Small intestine (tissue), 7 donors: ENCODE results near the gene SPINK4. TPM values are rescaled to one million over a fixed set of nuclear protein-coding genes. Genes with fewer than 3 reads are reported as not detected.

Experiments
- DNase-seq, 2 donors: peaks; one replicate each; pipeline versions ENCODE4 v3.0.0 to v3.0.0-alpha.2; 2013
- FAIRE-seq: peaks from 2 replicates; lab custom pipeline; 2012; peaks lifted over from hg19 to GRCh38; lab: Jason Lieb, UNC
- H3K27ac ChIP-seq, 3 donors: one replicate each; pipeline ENCODE4 v1.5.1; 2013; ENCODE audit warnings: low read length in 2 of 3, mild to moderate bottlenecking in 2 of 3, control low read depth in 1 of 3, inconsistent platforms in 1 of 3, low read depth in 1 of 3, moderate library complexity in 1 of 3
- H3K27me3 ChIP-seq, 3 donors: one replicate each; pipeline ENCODE4 v1.6.1; 2013; ENCODE audit warnings: low read length in 3 of 3, inconsistent platforms in 1 of 3; ENCODE audit not compliant: control insufficient read depth in 3 of 3, insufficient read depth in 3 of 3
- H3K36me3 ChIP-seq, 3 donors: one replicate each; pipeline ENCODE4 v1.6.1; 2013; ENCODE audit warnings: low read length in 3 of 3, inconsistent platforms in 1 of 3, low read depth in 1 of 3, mild to moderate bottlenecking in 1 of 3, moderate library complexity in 1 of 3; ENCODE audit not compliant: control insufficient read depth in 3 of 3, insufficient read depth in 2 of 3
- H3K4me1 ChIP-seq, 3 donors: one replicate each; pipeline ENCODE4 v1.6.1; 2013; ENCODE audit warnings: low read length in 2 of 3, inconsistent platforms in 1 of 3, low read depth in 1 of 3, mild to moderate bottlenecking in 1 of 3, moderate library complexity in 1 of 3; ENCODE audit not compliant: control insufficient read depth in 3 of 3, insufficient read depth in 2 of 3
- H3K4me3 ChIP-seq, 3 donors: one replicate each; pipeline ENCODE4 v1.5.1; 2013; ENCODE audit warnings: low read length in 3 of 3, control low read depth in 1 of 3, inconsistent platforms in 1 of 3, low read depth in 1 of 3, mild to moderate bottlenecking in 1 of 3, moderate library complexity in 1 of 3
- H3K9me3 ChIP-seq, 2 donors: one replicate each; pipeline ENCODE4 v1.6.1; 2013; ENCODE audit warnings: low read depth in 1 of 2, low read length in 1 of 2; ENCODE audit not compliant: control insufficient read depth in 2 of 2, insufficient read depth in 1 of 2
- WGBS, 3 donors: extraction: QIAGEN DNeasy Blood & Tissue Kit; methylation state at CpG; one replicate each; pipeline ENCODE4 v1.1.7; 2013; 5-methylcytosine and 5-hydroxymethylcytosine counted together
- polyA plus RNA-seq, 4 donors: library from polyadenylated mRNA; stranded (reverse) in 3 of 4; unstranded in 1 of 4; fragments of 200-250 nt in 3 of 4; fragments of 120-200 nt in 1 of 4; gene quantifications; one replicate each; pipeline versions ENCODE4 v1.2.1 to v1.2.3, GENCODE V29; 2013
- donor health status: healthy with polysubstance abuse.
- donor health status: control.
- donor health status: control.
- donor health status: Bipolar disorder and iron deficiency.
- donor health status: healthy.

Gene SPINK4
- polyA plus RNA-seq, 4 donors: 361 to 2,061 (median 934) TPM

DNA sequence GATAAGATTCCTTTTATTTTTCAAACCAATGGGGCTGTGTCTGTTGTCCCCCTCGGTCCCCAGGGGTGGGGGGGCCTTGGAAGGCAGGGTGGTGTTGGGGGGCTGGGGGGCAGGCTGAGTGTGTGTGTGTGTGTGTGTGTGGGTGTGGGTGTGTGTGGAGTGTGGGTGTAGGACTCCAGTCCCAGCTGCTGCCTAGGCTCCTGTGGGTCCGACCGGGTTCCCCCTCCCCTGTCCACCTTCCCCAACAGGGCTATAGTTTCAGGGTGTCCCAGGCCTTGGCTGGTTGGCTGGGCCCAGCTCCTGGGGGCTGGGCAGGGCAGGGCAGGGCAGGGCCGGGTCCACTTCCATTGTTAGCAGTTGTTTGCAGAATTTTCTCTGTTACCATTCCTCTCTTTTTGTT lies 48.3 kb downstream of the SPINK4 start:
- Histone ChIP-seq H3K4me1 (peaks cover 10 to 27% (median 18%) of the 10 kb centered on the region in 3 donors), H3K27ac (no peak overlapping the region), H3K27me3 (no peaks in the 10 kb centered on the region), H3K9me3 (no peaks in the 10 kb centered on the region), H3K36me3 (peaks cover 2 to 5% (median 2%) of the 10 kb centered on the region in 3 donors), H3K4me3 (no peak overlapping the region)
- 60 to 84% (median 69%) methylated on average over 3 to 4 of the region's 4 CpGs for WGBS, 3 donors
- no peak for FAIRE-seq
- DNase-seq: no peak

DNA sequence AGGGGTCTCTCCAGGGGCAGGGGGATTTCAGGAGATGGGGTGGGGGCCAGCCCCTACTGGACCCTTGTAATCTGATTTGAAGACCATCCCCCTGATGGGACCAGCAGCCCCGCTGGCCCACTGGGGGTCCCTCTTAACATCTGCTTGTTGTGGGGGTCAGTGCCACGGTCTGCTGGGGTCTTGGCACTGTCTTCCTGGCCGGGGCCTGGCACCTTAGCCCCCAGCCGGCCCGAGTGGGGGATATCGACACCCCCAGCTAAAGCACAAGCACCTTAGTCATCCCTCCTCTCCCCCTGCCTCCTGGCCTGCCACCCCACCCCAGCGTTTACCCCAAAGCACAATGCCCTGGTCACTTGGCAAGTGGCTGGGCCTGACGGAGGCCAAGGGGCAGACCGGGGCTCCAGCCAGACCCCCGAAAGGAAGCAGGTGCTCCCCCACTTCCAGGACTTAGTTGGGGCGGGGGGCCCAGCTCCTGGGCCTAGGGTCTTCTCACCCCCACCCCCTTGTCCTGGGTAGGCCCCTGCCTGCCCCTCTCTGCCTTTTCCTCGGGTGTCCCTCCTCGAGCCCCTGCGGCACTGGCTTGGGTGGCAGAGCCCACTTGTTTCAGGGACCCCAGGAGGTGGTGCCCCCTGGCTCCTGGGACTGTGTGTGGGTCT lies 49.0 kb downstream of the SPINK4 start:
- Histone ChIP-seq H3K9me3 (no peaks in the 10 kb centered on the region), H3K36me3 (peaks cover 0 to 5% (median 2%) of the 10 kb centered on the region in 3 donors), H3K4me1 (peaks cover 10 to 34% (median 18%) of the 10 kb centered on the region in 3 donors), H3K4me3 (peak overlapping the region in 1 of 3 donors; percentile 49), H3K27me3 (no peaks in the 10 kb centered on the region), H3K27ac (peak overlapping the region; percentile 21 to 54 (median 42))
- DNase-seq: no peak
- 71 to 78% (median 77%) methylated on average over 9 to 14 of the region's 14 CpGs for WGBS, 3 donors
- no peak for FAIRE-seq

DNA sequence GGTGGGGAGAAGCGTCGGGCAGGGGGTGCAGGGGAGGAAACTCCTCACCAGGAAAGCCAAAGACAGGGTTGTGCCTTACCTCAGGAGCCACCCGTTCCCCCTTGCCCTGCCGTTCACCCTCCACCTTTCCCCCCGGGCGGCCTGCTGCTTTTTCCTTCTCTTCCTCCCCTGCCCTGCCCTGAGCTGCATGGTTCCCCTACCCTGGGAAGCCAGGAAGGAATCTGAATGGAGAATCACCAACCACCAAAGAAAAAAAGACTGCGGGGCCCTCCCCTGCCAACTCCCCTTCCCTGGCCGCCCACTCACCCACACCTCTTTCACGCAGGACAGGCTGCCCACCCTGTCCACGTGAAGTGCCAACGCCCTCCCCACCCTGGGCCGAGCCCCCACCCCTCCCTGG lies 49.5 kb downstream of the SPINK4 start:
- WGBS, 3 donors: 4 to 13% (median 7%) methylated on average over 10 to 12 of the region's 12 CpGs
- peaks cover 0 to 6% (median 2%) of the 10 kb centered on the region in 3 donors for H3K36me3 ChIP-seq
- no peaks in the 10 kb centered on the region for H3K27me3 ChIP-seq
- H3K9me3 ChIP-seq: no peaks in the 10 kb centered on the region
- DNase-seq (peak in 1 of 2 donors; percentile 42), FAIRE-seq (no peak)
- peaks cover 10 to 39% (median 18%) of the 10 kb centered on the region in 3 donors for H3K4me1 ChIP-seq
- H3K4me3 ChIP-seq: peak overlapping the region in 2 of 3 donors; percentile 49 to 96
- peak overlapping the region; percentile 42 to 99 (median 96) for H3K27ac ChIP-seq

DNA sequence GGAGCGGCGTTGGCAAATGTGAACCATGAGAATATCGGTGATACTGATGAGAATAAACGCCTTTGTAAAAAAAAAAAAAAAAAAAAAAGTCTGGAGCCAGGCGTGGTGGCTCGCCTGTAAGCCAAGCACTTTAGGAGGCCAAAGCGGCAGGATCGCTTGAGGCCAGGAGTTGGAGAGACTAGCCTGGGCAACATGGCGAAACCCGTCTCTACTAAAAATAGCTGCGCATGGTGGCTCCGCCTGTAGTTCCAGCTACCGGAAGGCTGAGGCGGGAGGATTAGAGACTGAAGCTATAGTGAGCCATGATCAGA lies 49.9 kb downstream of the SPINK4 start:
- Histone ChIP-seq H3K4me3 (peak overlapping the region; percentile 39 to 96 (median 49)), H3K36me3 (peaks cover 1 to 10% (median 2%) of the 10 kb centered on the region in 3 donors), H3K9me3 (no peaks in the 10 kb centered on the region), H3K27ac (peak overlapping the region; percentile 78 to 99 (median 96)), H3K27me3 (no peaks in the 10 kb centered on the region), H3K4me1 (peaks cover 10 to 43% (median 18%) of the 10 kb centered on the region in 3 donors)
- DNase-seq (no peak), FAIRE-seq (no peak)
- 0 to 1% (median 0%) methylated on average over 13 to 14 of the region's 14 CpGs for WGBS, 3 donors

DNA sequence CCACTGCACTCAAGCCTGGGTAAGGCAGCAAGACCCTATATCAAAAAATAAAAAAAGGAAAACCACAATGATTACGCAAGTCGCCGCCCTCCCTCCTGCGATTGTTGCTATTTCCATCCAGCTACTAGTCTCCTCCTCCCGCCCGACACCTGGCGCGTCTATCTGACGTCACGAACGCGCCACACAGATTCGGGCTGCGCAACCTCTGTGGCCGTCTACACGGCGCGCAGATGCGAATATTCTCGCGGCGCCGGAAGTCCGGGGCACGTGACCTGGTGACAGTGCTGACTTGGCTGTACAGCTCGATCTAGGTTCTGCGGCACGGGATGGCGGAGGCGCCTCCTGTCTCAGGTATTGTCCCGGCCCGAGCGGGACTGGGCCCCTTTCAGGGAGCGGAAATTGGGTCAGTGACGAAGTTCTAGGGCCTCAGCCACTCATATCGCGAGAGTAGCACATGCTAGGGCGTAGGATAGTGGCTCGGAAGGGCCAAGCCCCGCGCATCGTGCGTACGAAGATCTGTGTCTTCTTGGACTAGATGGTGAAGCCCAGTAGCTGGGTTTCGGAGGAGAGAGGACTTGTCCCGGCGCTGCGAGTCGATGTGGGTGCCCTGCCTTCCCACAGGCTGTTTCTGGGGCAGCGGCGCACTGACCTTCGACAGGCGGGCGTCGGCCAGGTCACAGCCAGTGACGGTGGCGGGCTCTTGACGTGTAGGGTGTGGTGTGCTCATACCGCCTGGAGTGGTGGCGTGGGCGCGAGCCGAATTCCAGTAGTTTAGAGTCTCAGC lies 50.5 kb downstream of the SPINK4 start, which contains the start of gene NFX1:
Gene NFX1, plus strand, starts transcription at position 270 of the 784 bp plus-strand sequence. Its CDS starts 57 bp downstream, at position 327.
- Histone ChIP-seq H3K27ac (peak within 1 kb of the TSS; percentile 96 to 99 (median 99)), H3K36me3 (peaks cover 4 to 12% (median 5%) of the 10 kb centered on the region in 3 donors), H3K4me3 (peak within 1 kb of the TSS; percentile 45 to 96 (median 64)), H3K27me3 (no peaks in the 10 kb centered on the region), H3K9me3 (no peaks in the 10 kb centered on the region), H3K4me1 (peaks cover 10 to 47% (median 18%) of the 10 kb centered on the region in 3 donors)
- WGBS, 3 donors: 0% methylated on average over 62 to 63 of the region's 63 CpGs
- peak; percentile 99 to 100 for DNase-seq
- FAIRE-seq: no peak

DNA sequence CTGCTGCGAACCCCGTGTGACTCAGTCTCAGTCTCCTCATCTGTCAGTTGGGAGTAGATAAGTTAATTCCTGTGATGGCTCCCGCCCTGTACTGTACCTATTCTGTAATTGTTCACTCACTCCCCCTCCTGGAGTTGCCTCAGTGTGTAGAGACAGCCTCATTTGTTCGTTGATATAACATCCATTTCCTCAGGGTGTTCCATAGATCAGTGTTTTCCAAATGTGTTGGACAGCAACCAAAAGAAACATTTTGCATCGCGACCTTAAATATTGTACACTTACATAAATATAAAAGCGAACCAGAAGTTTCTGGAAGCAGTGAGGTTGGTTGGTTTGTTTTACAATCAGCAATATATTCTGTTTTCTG lies 51.0 kb downstream of the SPINK4 start:
- Histone ChIP-seq H3K36me3 (peaks cover 5 to 13% (median 5%) of the 10 kb centered on the region in 3 donors), H3K4me1 (peaks cover 10 to 50% (median 18%) of the 10 kb centered on the region in 3 donors), H3K9me3 (no peaks in the 10 kb centered on the region), H3K4me3 (peak overlapping the region; percentile 45 to 96 (median 64)), H3K27me3 (no peaks in the 10 kb centered on the region), H3K27ac (peak overlapping the region; percentile 96 to 99 (median 99))
- FAIRE-seq (no peak), DNase-seq (no peak)
- WGBS, 3 donors: 17 to 27% (median 22%) methylated on average over 7 of the region's 7 CpGs

DNA sequence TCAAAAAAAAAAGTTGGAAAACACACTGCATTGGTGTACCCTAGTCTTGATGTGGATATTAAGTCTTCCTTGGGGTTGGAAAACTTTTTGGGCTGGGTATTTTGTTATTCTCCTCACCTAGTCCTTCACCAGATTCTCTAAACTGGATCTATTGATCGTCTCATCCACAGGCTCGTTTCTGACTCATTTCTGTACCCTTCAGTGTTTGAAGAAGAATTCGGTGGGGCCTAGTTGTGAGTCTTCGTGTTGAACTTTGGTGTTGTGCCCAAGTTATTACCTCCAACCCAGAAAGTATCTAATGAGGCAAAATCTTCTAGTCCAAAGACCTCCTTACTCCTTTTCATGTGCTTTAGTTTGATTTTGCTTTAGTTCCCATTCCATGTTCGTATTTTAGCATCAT lies 51.9 kb downstream of the SPINK4 start:
- no peak for DNase-seq
- Histone ChIP-seq H3K9me3 (no peaks in the 10 kb centered on the region), H3K27ac (peak overlapping the region; percentile 27 to 34 (median 28)), H3K27me3 (no peaks in the 10 kb centered on the region), H3K4me3 (no peak overlapping the region), H3K4me1 (peaks cover 10 to 59% (median 26%) of the 10 kb centered on the region in 3 donors), H3K36me3 (peaks cover 5 to 19% (median 5%) of the 10 kb centered on the region in 3 donors)
- 60 to 71% (median 64%) methylated on average over 5 of the region's 5 CpGs for WGBS, 3 donors
- FAIRE-seq: no peak

DNA sequence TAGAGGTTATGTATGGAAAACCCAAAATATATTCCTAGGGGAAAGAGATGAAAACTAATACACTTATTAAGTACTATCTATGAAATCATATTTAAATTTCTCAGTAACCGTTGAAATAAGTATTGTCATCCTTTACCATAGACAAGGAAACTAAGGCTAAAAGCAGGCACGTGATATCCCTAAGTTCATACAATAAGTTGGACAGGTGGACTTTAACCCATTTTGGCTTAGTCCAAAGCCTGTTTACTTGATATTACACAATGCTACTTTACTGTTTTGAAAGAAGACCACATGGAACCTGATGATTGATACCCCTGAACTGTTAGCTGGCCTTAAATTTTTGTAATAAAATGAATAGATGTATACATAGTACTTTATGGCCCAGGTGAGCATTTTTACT lies 53.8 kb downstream of the SPINK4 start:
- Histone ChIP-seq H3K9me3 (no peaks in the 10 kb centered on the region), H3K27ac (peak overlapping the region in 1 of 3 donors; percentile 75), H3K27me3 (no peaks in the 10 kb centered on the region), H3K4me1 (peaks cover 16 to 77% (median 33%) of the 10 kb centered on the region in 3 donors), H3K4me3 (no peak overlapping the region), H3K36me3 (peaks cover 9 to 26% (median 11%) of the 10 kb centered on the region in 3 donors)
- FAIRE-seq: no peak
- WGBS, 3 donors: 14 to 62% (median 46%) methylated on average over 2 of the region's 2 CpGs
- DNase-seq: peak; percentile 75 to 78
